Hepatocyte (in vitro differentiated cells): Measurements from ENCODE around the gene MAPKBP1.

ENCODE experiments used
- EZH2 ChIP-seq: fragments of 200-600 bp; sonication (generic); IDR thresholded peaks from 2 replicates; pipeline ENCODE4 v1.6.1; 2016; ENCODE audit warnings: antibody characterized with exemption, mild to moderate bottlenecking, borderline replicate concordance
- TF ChIP-seq, protein P1 (sequence below): fragments of 200-600 bp; sonication (generic); IDR thresholded peaks from 2 replicates; pipeline ENCODE4 v1.5.1; 2016; ENCODE audit warnings: antibody characterized with exemption, mild to moderate bottlenecking; ENCODE audit not compliant: poor library complexity

DNA sequence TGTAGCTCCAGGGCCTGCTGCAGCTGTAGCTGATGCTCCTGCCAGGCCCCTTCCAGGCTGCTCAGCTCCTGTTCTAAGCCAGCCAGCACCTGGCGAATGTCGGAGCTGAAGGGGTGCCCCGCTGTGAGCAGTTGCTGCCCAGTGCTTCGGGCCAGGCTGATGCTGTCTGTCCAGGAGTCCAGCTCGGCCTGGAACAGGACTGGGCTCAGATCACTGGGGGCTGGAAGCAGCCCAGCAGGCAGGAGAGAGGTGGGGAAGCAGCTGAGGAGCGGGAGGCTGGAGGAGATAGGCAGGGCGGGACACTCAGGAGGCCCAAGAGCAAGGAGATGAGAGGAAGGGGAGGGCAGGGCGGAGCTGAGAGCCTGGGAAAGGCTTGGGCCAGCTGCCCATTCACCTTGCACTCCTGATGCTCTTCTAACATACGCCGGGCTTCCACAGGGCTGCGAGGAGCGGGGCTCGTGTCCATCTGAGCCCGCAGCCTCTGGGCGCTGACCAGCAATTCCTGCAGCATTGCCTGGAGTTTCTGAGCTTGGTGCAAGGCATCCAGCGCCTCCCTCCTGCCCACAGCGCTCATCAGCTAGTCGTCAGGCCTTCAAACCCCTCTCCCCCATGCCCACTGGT, 87.6 kb downstream of the MAPKBP1 start:
- TF ChIP-seq, protein P1, sequence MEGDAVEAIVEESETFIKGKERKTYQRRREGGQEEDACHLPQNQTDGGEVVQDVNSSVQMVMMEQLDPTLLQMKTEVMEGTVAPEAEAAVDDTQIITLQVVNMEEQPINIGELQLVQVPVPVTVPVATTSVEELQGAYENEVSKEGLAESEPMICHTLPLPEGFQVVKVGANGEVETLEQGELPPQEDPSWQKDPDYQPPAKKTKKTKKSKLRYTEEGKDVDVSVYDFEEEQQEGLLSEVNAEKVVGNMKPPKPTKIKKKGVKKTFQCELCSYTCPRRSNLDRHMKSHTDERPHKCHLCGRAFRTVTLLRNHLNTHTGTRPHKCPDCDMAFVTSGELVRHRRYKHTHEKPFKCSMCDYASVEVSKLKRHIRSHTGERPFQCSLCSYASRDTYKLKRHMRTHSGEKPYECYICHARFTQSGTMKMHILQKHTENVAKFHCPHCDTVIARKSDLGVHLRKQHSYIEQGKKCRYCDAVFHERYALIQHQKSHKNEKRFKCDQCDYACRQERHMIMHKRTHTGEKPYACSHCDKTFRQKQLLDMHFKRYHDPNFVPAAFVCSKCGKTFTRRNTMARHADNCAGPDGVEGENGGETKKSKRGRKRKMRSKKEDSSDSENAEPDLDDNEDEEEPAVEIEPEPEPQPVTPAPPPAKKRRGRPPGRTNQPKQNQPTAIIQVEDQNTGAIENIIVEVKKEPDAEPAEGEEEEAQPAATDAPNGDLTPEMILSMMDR: no peak
- no peak for TF ChIP-seq EZH2
